HCT116 (cell line): Measurements from ENCODE around the gene ADI1.

ENCODE experiments used
- CTCF ChIP-seq, 3 experiments: fragments of 200-600 bp in 1 of 3; sonication (generic) in 1 of 3; IDR thresholded peaks in 2 of 3; conservative IDR thresholded peaks in 1 of 3; 2 replicates each; pipeline ENCODE4 v1.5.1; 2012 to 2017; ENCODE audit warnings: low read depth in 2 of 3, low read length in 2 of 3, antibody characterized with exemption in 1 of 3, borderline replicate concordance in 1 of 3, control low read depth in 1 of 3, mild to moderate bottlenecking in 1 of 3, mixed read lengths in 1 of 3, mixed run types in 1 of 3, moderate library complexity in 1 of 3; ENCODE audit not compliant: insufficient read depth in 1 of 3
- POLR2A ChIP-seq: IDR thresholded peaks from 2 replicates; pipeline ENCODE4 v1.7.0; 2011; ENCODE audit warnings: borderline replicate concordance; ENCODE audit not compliant: insufficient read depth, insufficient read length; ENCODE audit errors: extremely low read depth
- POLR2AphosphoS5 ChIP-seq: IDR thresholded peaks from 2 replicates; pipeline ENCODE4 v1.6.1; 2011; ENCODE audit warnings: mild to moderate bottlenecking, low read depth, low read length, moderate library complexity
- SP1 ChIP-seq: IDR thresholded peaks from 2 replicates; pipeline ENCODE4 v1.6.1; 2012; ENCODE audit warnings: low read depth
- YY1 ChIP-seq: IDR thresholded peaks from 2 replicates; pipeline ENCODE4 v1.6.1; 2011; ENCODE audit warnings: low read length, low read depth, moderate library complexity, mild to moderate bottlenecking; ENCODE audit not compliant: insufficient replicate concordance; ENCODE audit errors: extremely low read depth

GRCh38 chr2:3475771-3476170 lies 43.6 kb downstream of the ADI1 start:
- TF ChIP-seq POLR2A (no peak), SP1 (no peak), CTCF (IDR thresholded peaks at IDR 0.05 in 2 of 3, conservative IDR thresholded peaks at IDR 0.05 in 1 of 3; ENCODE audit: borderline replicate concordance in 1 of 3, insufficient read depth in 1 of 3, low read depth in 2 of 3, low read length in 2 of 3) (no peak), YY1 (no peak), POLR2AphosphoS5 (no peak)
